H9 (cell line): ENCODE data around the gene KRT3. TPM values are rescaled to one million over a fixed set of nuclear protein-coding genes. Genes with fewer than 3 reads are reported as not detected.

Experiments
- DNase-seq: peaks from one replicate; pipeline ENCODE4 v3.0.0-alpha.2; 2017
- H2AFZ ChIP-seq: one replicate; pipeline ENCODE4 v1.6.1; 2013; ENCODE audit warnings: mild to moderate bottlenecking, low read length, control low read depth, moderate library complexity
- H2AK5ac ChIP-seq: 2 replicates; pipeline ENCODE4 v1.6.1; 2013; ENCODE audit warnings: low read length, control low read depth, mixed read lengths; ENCODE audit not compliant: insufficient read length
- H2BK120ac ChIP-seq: one replicate; pipeline ENCODE4 v1.6.1; 2013; ENCODE audit warnings: low read depth, mild to moderate bottlenecking, low read length, control low read depth, inconsistent platforms; ENCODE audit not compliant: poor library complexity, severe bottlenecking
- H2BK12ac ChIP-seq: 2 replicates; pipeline ENCODE4 v1.6.1; 2013; ENCODE audit warnings: low read length, control low read depth, mixed read lengths, low read depth; ENCODE audit not compliant: insufficient read length
- H2BK15ac ChIP-seq: 2 replicates; pipeline ENCODE4 v1.6.1; 2013; ENCODE audit warnings: low read depth, low read length, control low read depth
- H2BK20ac ChIP-seq: one replicate; pipeline ENCODE4 v1.6.1; 2013; ENCODE audit warnings: low read depth, mild to moderate bottlenecking, low read length, control low read depth, inconsistent platforms; ENCODE audit not compliant: poor library complexity, severe bottlenecking
- H2BK5ac ChIP-seq: 2 replicates; pipeline ENCODE4 v1.6.1; 2013; ENCODE audit warnings: low read length, control low read depth, mixed read lengths; ENCODE audit not compliant: insufficient read length
- H3K14ac ChIP-seq: 2 replicates; pipeline ENCODE4 v1.6.1; 2013; ENCODE audit warnings: low read length, control low read depth; ENCODE audit not compliant: insufficient read depth
- H3K18ac ChIP-seq: 2 replicates; pipeline ENCODE4 v1.6.1; 2013; ENCODE audit warnings: low read depth, mild to moderate bottlenecking, mixed read lengths, low read length, control low read depth; ENCODE audit not compliant: insufficient read length
- H3K23ac ChIP-seq: 2 replicates; pipeline ENCODE4 v1.6.1; 2013; ENCODE audit warnings: low read length, control low read depth, mixed read lengths, low read depth; ENCODE audit not compliant: insufficient read length
- H3K23me2 ChIP-seq: 2 replicates; pipeline ENCODE4 v1.6.1; 2013; ENCODE audit warnings: low read depth, mild to moderate bottlenecking, mixed read lengths, low read length, control low read depth; ENCODE audit not compliant: insufficient read length, poor library complexity, severe bottlenecking
- H3K27ac ChIP-seq: 2 replicates; pipeline ENCODE4 v1.5.1; 2013; ENCODE audit warnings: low read length, control low read depth, mixed read lengths, low read depth; ENCODE audit not compliant: insufficient read length
- H3K27me3 ChIP-seq: 2 replicates; pipeline ENCODE4 v1.6.1; 2013; ENCODE audit warnings: low read length, control low read depth, inconsistent platforms; ENCODE audit not compliant: insufficient read depth
- H3K4ac ChIP-seq: 2 replicates; pipeline ENCODE4 v1.6.1; 2013; ENCODE audit warnings: low read depth, mild to moderate bottlenecking, control low read depth, inconsistent platforms, low read length, moderate library complexity
- H3K4me1 ChIP-seq: 2 replicates; pipeline ENCODE4 v1.6.1; 2013; ENCODE audit warnings: low read length, control low read depth, inconsistent platforms; ENCODE audit not compliant: insufficient read depth
- H3K4me2 ChIP-seq: 2 replicates; pipeline ENCODE4 v1.6.1; 2013; ENCODE audit warnings: low read length, control low read depth, mixed read lengths; ENCODE audit not compliant: insufficient read length, insufficient read depth
- H3K56ac ChIP-seq: 2 replicates; pipeline ENCODE4 v1.6.1; 2013; ENCODE audit warnings: low read depth, mild to moderate bottlenecking, mixed read lengths, low read length, control low read depth; ENCODE audit not compliant: insufficient read length
- H3K79me1 ChIP-seq: 2 replicates; pipeline ENCODE4 v1.6.1; 2013; ENCODE audit warnings: low read depth, mild to moderate bottlenecking, moderate library complexity, low read length, control low read depth, inconsistent platforms; ENCODE audit not compliant: insufficient read depth, poor library complexity, severe bottlenecking
- H3K79me2 ChIP-seq: 2 replicates; pipeline ENCODE4 v1.6.1; 2013; ENCODE audit warnings: low read length, control low read depth, inconsistent platforms; ENCODE audit not compliant: insufficient read depth
- H3K9ac ChIP-seq: 2 replicates; pipeline ENCODE4 v1.6.1; 2013; ENCODE audit warnings: low read length, control low read depth, mixed read lengths; ENCODE audit not compliant: insufficient read length; ENCODE audit errors: extremely low read depth
- H3K9me3 ChIP-seq: one replicate; pipeline ENCODE4 v1.6.1; 2013; ENCODE audit warnings: low read depth, low read length, inconsistent platforms; ENCODE audit not compliant: control insufficient read depth
- H3T11ph ChIP-seq: one replicate; pipeline ENCODE4 v1.6.1; 2013; ENCODE audit warnings: mild to moderate bottlenecking, low read length, control low read depth, inconsistent platforms
- H4K20me1 ChIP-seq: one replicate; pipeline ENCODE4 v1.6.1; 2013; ENCODE audit not compliant: control insufficient read depth, insufficient read length, insufficient read depth
- H4K5ac ChIP-seq: 2 replicates; pipeline ENCODE4 v1.6.1; 2013; ENCODE audit warnings: low read depth, mild to moderate bottlenecking, mixed read lengths, low read length, control low read depth; ENCODE audit not compliant: insufficient read length
- H4K8ac ChIP-seq: replicated peaks from 2 replicates; pipeline ENCODE4 v1.6.1; 2013; ENCODE audit warnings: low read length, control low read depth, mixed read lengths, low read depth; ENCODE audit not compliant: insufficient read length
- H4K91ac ChIP-seq: 2 replicates; pipeline ENCODE4 v1.6.1; 2013; ENCODE audit warnings: low read depth, mild to moderate bottlenecking, moderate library complexity, mixed read lengths, low read length, control low read depth; ENCODE audit not compliant: insufficient read length
- H3K27ac Mint-ChIP-seq, 3 experiments: 2 replicates in 2 of 3; 3 replicates in 1 of 3; pipeline ENCODE4 v1.8.0; 2020 to 2021; ENCODE audit warnings: mixed read lengths in 3 of 3, mild to moderate bottlenecking in 1 of 3, moderate library complexity in 1 of 3
- H3K27me3 Mint-ChIP-seq: 2 replicates; pipeline ENCODE4 v1.8.0; 2021; ENCODE audit warnings: low read depth, mild to moderate bottlenecking, moderate library complexity, mixed read lengths
- H3K36me3 Mint-ChIP-seq, 3 experiments: 2 replicates in 2 of 3; 3 replicates in 1 of 3; pipeline ENCODE4 v1.8.0; 2020 to 2021; ENCODE audit warnings: low read depth in 3 of 3, mixed read lengths in 3 of 3; ENCODE audit not compliant: insufficient read depth in 1 of 3
- H3K4me1 Mint-ChIP-seq, 2 experiments: 2 replicates each; pipeline ENCODE4 v1.8.0; 2020; ENCODE audit warnings: mixed read lengths in 2 of 2
- H3K4me3 Mint-ChIP-seq, 2 experiments: 2 replicates in 1 of 2; 3 replicates in 1 of 2; pipeline ENCODE4 v1.8.0; 2020 to 2021; ENCODE audit warnings: mild to moderate bottlenecking in 2 of 2, mixed read lengths in 2 of 2, moderate library complexity in 1 of 2
- H3K9me3 Mint-ChIP-seq, 2 experiments: 2 replicates in 1 of 2; 3 replicates in 1 of 2; pipeline ENCODE4 v1.8.0; 2020; ENCODE audit warnings: mild to moderate bottlenecking in 2 of 2, mixed read lengths in 2 of 2, moderate library complexity in 1 of 2
- CTCF ChIP-seq: fragments of 200-600 bp; sonication (generic); conservative IDR thresholded peaks from 3 replicates; pipeline ENCODE4 v1.8.0; 2021; ENCODE audit warnings: antibody characterized with exemption, mild to moderate bottlenecking
- WGBS: extraction: QIAGEN DNeasy Blood & Tissue Kit; methylation state at CpG from one replicate; pipeline ENCODE4 v1.1.7; 2013; ENCODE audit warnings: missing lambda C conversion rate, low lambda C conversion rate, mixed read lengths; ENCODE audit not compliant: insufficient read length; ENCODE audit errors: extremely low coverage; 5-methylcytosine and 5-hydroxymethylcytosine counted together
- total RNA-seq: library from RNA; stranded (reverse); gene quantifications from 2 replicates; pipeline ENCODE4 v1.2.1, GENCODE V29; 2021

KRT3 gene
- total RNA-seq, 1 experiment from 2014 or later = not detected

- no peak for TF ChIP-seq CTCF
- H4K8ac ChIP-seq = no peak overlapping the region
- no peak overlapping the region for H2BK5ac ChIP-seq
- no peaks in the 10 kb centered on the region for H3K27me3 ChIP-seq
- no peak overlapping the region for H2AK5ac ChIP-seq
- H3K14ac ChIP-seq = no peak overlapping the region
- H4K91ac ChIP-seq = no peak overlapping the region
- no peak overlapping the region for H3K56ac ChIP-seq
- no peak overlapping the region for H2AFZ ChIP-seq
- H3K79me1 ChIP-seq = no peaks in the 10 kb centered on the region
- peaks cover 0 to under 1% of the 10 kb centered on the region in 2 experiments; a peak in 1 of 4 replicates for H3K4me1 Mint-ChIP-seq
- H4K20me1 ChIP-seq = no peaks in the 10 kb centered on the region
- no peak for DNase-seq
- H2BK120ac ChIP-seq = no peak overlapping the region
- no peak overlapping the region for H3K9ac ChIP-seq
- H3T11ph ChIP-seq = no peak overlapping the region
- no peaks in the 10 kb centered on the region for H3K23me2 ChIP-seq
- H3K79me2 ChIP-seq = no peaks in the 10 kb centered on the region
- H3K18ac ChIP-seq = no peak overlapping the region
- H3K4me1 ChIP-seq = peaks cover 3% of the 10 kb centered on the region; the same call in 1 of the 2 replicates
- H3K27ac Mint-ChIP-seq = no peak overlapping the region
- H3K23ac ChIP-seq = no peak overlapping the region
- no peak overlapping the region for H3K4me2 ChIP-seq
- no peak overlapping the region for H4K5ac ChIP-seq
- no peak overlapping the region for H2BK15ac ChIP-seq
- H3K9me3 ChIP-seq = no peaks in the 10 kb centered on the region
- H2BK20ac ChIP-seq = no peak overlapping the region
- no peak overlapping the region for H3K27ac ChIP-seq
- H3K4me3 Mint-ChIP-seq = no peak overlapping the region
- H2BK12ac ChIP-seq = no peak overlapping the region
- WGBS = no CpG with 5 or more reads among the region's 3 CpGs
- H3K4ac ChIP-seq = no peak overlapping the region
- H3K9me3 Mint-ChIP-seq = no peaks in the 10 kb centered on the region
- H3K36me3 Mint-ChIP-seq = no peaks in the 10 kb centered on the region
- peaks cover 2% of the 10 kb centered on the region for H3K27me3 Mint-ChIP-seq
Observed at GRCh38 chr12:52832451-52832850, 36.5 kb upstream of the KRT3 start.
